Type B pancreatic cell (in vitro differentiated cells): ENCODE data around the gene GSK3B. TPM values are rescaled to one million over a fixed set of nuclear protein-coding genes. Genes with fewer than 3 reads are reported as not detected.

Experiments
- DNase-seq: peaks from one replicate; pipeline ENCODE4 v3.0.0; 2021; ENCODE audit warnings: mixed read lengths; ENCODE audit not compliant: unreplicated experiment; ENCODE audit errors: extremely low spot score
- H3K27ac Mint-ChIP-seq: 2 replicates; pipeline ENCODE4 v1.8.0; 2021; ENCODE audit warnings: mild to moderate bottlenecking, mixed read lengths
- H3K27me3 Mint-ChIP-seq: 2 replicates; pipeline ENCODE4 v1.8.0; 2021; ENCODE audit warnings: mixed read lengths
- H3K36me3 Mint-ChIP-seq: 2 replicates; pipeline ENCODE4 v1.8.0; 2021; ENCODE audit warnings: mixed read lengths
- H3K4me1 Mint-ChIP-seq: one replicate; pipeline ENCODE4 v1.8.0; 2021; ENCODE audit warnings: mixed read lengths; ENCODE audit not compliant: unreplicated experiment
- H3K4me3 Mint-ChIP-seq: 2 replicates; pipeline ENCODE4 v1.8.0; 2021; ENCODE audit warnings: mild to moderate bottlenecking, mixed read lengths
- H3K9me3 Mint-ChIP-seq: 2 replicates; pipeline ENCODE4 v1.8.0; 2021; ENCODE audit warnings: mixed read lengths
- CTCF ChIP-seq: fragments of 200-600 bp; sonication (generic); conservative IDR thresholded peaks from 2 replicates; pipeline ENCODE4 v1.5.0; 2021; ENCODE audit warnings: antibody characterized with exemption, mild to moderate bottlenecking
- total RNA-seq: library from RNA; stranded (reverse); gene quantifications from 2 replicates; pipeline ENCODE4 v1.2.1, GENCODE V29; 2021; ENCODE audit warnings: low replicate concordance

The GSK3B gene
- total RNA-seq, 1 donor from 2014 or later: 60.5 TPM

DNA sequence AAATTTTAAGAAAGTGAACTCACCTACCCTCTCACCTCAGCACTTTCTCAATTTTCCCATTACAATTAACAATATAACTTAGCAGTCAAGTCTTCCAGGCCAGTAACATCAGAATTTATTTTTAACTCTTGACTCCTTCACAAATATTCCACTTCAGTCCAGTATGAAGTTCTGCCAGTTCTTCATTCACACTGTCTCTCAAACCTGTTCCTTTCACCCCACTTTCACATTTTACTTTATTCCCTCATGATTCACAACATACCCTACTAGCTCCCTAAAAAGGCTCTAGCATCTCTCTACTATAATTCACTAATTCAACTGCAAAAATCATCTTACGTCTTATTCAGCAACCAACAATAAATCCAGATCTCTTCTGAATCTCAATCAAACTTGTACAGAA is 3.8 kb downstream of the GSK3B start:
- H3K9me3 Mint-ChIP-seq: peaks cover 5% of the 10 kb centered on the region
- DNase-seq: no peak
- peaks cover 14% of the 10 kb centered on the region for H3K36me3 Mint-ChIP-seq
- no peak overlapping the region for H3K4me3 Mint-ChIP-seq
- no peaks in the 10 kb centered on the region for H3K27me3 Mint-ChIP-seq
- H3K4me1 Mint-ChIP-seq: peaks cover 16% of the 10 kb centered on the region
- no peak for TF ChIP-seq CTCF
- no peak overlapping the region for H3K27ac Mint-ChIP-seq

DNA sequence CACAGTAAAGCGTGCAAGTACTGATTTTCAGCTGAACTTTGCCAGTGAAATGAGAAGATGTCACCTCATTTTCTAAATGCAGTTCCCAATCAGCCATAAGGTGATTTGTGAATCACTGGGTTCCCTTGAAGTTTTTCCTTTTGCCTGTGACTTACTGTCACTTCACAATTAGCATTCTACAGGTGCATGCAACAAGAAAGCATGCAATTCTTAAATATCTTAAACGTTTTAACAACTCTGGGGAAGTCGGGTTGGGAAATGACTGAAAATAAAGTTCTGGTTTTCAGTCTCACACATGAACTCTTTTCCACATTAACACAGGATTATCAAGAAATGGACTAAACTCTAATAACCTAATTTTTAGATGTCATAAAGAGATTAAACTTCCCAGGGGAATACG is 5.2 kb downstream of the GSK3B start:
- Mint-ChIP-seq H3K27me3 (no peaks in the 10 kb centered on the region), H3K9me3 (peaks cover 5% of the 10 kb centered on the region), H3K27ac (no peak overlapping the region), H3K36me3 (peaks cover 18% of the 10 kb centered on the region), H3K4me1 (peaks cover 20% of the 10 kb centered on the region), H3K4me3 (peak overlapping the region; percentile 63)
- no peak for TF ChIP-seq CTCF
- no peak for DNase-seq

DNA sequence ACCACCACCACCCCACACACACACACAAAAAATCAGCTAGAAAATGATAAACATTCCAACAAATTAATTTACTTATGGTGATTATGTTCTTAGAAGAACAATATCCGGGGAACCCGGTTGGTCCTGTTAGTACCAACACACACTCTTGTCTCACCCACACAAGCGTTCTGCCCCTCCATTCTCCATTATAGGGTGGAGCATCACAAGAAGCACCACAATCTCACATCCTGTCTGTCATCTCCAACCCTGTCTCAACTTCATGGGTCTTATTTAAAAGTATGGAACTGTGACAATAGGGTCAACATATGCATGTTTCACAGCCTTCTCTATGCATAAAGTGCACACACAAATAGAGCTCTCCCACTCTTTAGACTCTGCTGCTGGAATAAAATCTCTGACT is 5.6 kb downstream of the GSK3B start:
- no peak for TF ChIP-seq CTCF
- H3K4me3 Mint-ChIP-seq: peak overlapping the region; percentile 63
- H3K4me1 Mint-ChIP-seq: peaks cover 23% of the 10 kb centered on the region

DNA sequence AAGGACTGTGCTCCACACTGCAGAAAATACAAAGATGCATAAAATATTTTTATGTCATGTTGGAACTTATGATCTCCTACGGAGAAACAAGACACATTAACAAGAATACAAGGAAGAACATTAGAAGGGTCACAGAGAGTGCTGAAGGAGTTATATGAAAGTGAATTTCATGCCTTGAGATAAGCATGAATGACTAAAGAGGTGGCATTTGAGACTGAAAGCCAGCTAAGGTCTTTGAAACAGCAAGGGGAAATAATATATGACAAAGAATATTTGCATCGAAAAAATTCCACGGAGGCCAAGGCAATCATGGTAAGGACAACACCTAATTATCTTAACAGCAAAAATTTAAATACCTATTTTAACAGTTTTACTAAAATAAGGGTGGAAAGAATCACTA is 12.5 kb downstream of the GSK3B start:
- Mint-ChIP-seq H3K36me3 (peaks cover 25% of the 10 kb centered on the region), H3K9me3 (peaks cover 3% of the 10 kb centered on the region), H3K27me3 (no peaks in the 10 kb centered on the region), H3K4me3 (no peak overlapping the region), H3K4me1 (peaks cover 26% of the 10 kb centered on the region), H3K27ac (peak overlapping the region; percentile 15)
- TF ChIP-seq CTCF: no peak
- DNase-seq: no peak

More for the DNA sequence above, 5.6 kb downstream of the GSK3B start:
- Mint-ChIP-seq H3K9me3 (peaks cover 5% of the 10 kb centered on the region), H3K27ac (no peak overlapping the region), H3K36me3 (peaks cover 18% of the 10 kb centered on the region), H3K27me3 (no peaks in the 10 kb centered on the region)
- DNase-seq: no peak

DNA sequence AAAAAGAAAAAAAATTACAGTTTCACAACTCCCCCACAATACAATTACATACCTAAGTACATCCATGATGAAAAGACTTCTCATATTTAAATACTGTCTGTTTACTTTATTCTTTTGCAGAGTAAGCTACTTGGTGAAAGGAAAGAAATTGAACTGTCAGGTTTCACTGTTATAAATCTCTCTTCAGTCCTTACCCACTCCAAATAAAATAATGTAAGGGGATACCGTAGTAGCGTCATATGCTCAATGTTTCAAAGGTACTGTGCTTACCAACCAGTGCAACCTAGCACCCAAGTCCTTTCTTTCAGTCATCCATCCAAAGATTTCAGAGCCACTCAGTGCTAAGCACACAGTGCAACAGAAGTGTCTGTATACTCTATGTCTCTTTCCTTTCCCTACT is 13.4 kb downstream of the GSK3B start:
- Mint-ChIP-seq H3K27me3 (no peaks in the 10 kb centered on the region), H3K4me3 (no peak overlapping the region), H3K27ac (no peak overlapping the region), H3K4me1 (peaks cover 26% of the 10 kb centered on the region), H3K36me3 (peaks cover 27% of the 10 kb centered on the region), H3K9me3 (peaks cover 3% of the 10 kb centered on the region)
- no peak for TF ChIP-seq CTCF
- no peak for DNase-seq

- TF ChIP-seq CTCF: no peak
- Mint-ChIP-seq H3K4me3 (no peak overlapping the region), H3K4me1 (peaks cover 22% of the 10 kb centered on the region), H3K36me3 (peaks cover 32% of the 10 kb centered on the region), H3K27ac (no peak overlapping the region), H3K9me3 (peaks cover 15% of the 10 kb centered on the region), H3K27me3 (no peaks in the 10 kb centered on the region)
- no peak for DNase-seq
Measured at GRCh38 chr3:120077731-120078130, 16.5 kb downstream of the GSK3B start.
